ENCODE measurements around the gene DNAH11. TPM values are rescaled to one million over a fixed set of nuclear protein-coding genes. Genes with fewer than 3 reads are reported as not detected.

Gene DNAH11
- total RNA-seq, 1 donor from 2014 or later: 1.7 TPM

GRCh38 chr7:21948887-21949540, 406.2 kb downstream of the DNAH11 start:
- H3K4me3 ChIP-seq: no peak overlapping the region
- no peak for DNase-seq (ENCODE audit: extremely low spot score in 2 of 2)

More at GRCh38 chr7:21948887-21949540, 406.2 kb downstream of the DNAH11 start:
- Histone ChIP-seq H3K4me1 (peaks cover 7% of the 10 kb centered on the region), H3K36me3 (no peaks in the 10 kb centered on the region), H3K27me3 (no peaks in the 10 kb centered on the region), H3K27ac (no peak overlapping the region), H3K9me3 (no peaks in the 10 kb centered on the region)
- intact Hi-C loops (cut with DNase I): no loop called here
- TF ChIP-seq POLR2AphosphoS5 (IDR thresholded peaks at IDR 0.05; ENCODE audit: insufficient read depth in 1 of 2, low read depth in 1 of 2) (no peak), POLR2A (IDR thresholded peaks at IDR 0.05) (no peak), CTCF (IDR thresholded peaks at IDR 0.05) (no peak)

Other genes starting within 250 kb of the DNAH11 start
- 8.6 TPM for gene SP4, start 115.0 kb upstream of the DNAH11 start, total RNA-seq

Measured in vagina (tissue), 2 donors.